ENCODE results near the gene INIP.
"Not testable (repeated sequence)": the region's sequence is repeated elsewhere in the genome, so short reads cannot be mapped to it uniquely, and the experiment has no call there.

INIP gene

DNA sequence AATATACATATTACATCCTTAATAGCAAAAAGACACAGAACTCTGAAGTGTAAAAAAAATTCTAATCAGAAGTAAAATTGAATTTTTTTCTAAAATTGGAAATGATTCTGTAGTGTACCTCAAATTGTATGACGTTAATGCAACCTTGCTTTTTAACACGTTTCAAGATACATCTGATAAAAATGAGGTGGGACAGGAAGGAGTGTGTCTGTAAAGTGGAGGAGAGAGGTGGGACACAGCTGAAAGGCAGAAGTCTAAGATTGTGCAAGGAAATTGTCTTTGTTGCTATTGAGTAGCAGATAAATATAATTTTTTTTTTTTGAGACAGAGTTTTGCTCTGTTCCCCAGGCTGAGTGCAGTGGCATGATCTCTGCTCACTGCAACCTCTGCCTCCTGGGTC lies 17.0 kb upstream of the INIP start:
- DNase-seq: no peak

DNA sequence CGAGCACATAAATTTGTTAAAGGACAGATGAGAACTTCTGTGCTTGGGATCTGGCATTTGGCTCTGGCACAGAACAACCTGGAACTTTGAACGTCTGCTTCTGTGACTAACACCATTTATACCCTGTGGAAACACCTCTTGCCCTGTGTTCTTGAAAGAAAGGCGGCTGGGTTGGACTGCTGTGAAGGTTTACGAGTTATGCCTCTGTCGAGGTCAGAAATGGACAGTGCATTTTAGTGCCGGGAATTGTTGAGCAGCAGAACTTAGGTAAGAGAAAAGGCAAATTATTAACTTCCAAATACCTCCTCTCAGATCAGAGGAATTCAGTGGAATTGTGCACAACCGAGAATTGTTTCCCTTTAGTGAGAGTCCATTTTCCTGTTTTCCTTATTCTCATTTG lies 14.1 kb upstream of the INIP start:
- no peak for DNase-seq

DNA sequence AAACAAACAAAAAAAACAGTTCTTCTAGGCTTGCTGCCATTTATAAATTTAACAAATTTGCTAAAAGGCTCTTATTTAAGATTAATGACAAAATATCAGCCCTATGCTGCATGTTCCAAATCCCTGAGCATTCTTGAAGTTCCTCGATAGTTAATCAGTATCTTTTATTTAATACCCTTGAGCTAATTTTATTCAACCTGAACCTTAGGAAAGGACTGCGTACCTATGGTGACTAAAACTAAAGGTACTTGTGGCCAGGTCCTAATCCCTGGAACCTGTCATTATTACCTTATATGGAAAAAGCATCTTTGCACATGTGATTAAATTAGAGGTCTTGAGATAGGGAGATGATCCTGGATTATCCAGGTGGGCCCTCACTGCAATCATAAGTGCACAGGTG lies 10.5 kb upstream of the INIP start:
- DNase-seq: no peak

- no peak for DNase-seq
Observed at GRCh38 chr9:112726428-112726827, 8.5 kb upstream of the INIP start.

- DNase-seq: no peak
Observed at GRCh38 chr9:112725961-112726360, 8.0 kb upstream of the INIP start.

GRCh38 chr9:112722749-112723148 lies 4.8 kb upstream of the INIP start:
- DNase-seq: not testable (repeated sequence)

DNA sequence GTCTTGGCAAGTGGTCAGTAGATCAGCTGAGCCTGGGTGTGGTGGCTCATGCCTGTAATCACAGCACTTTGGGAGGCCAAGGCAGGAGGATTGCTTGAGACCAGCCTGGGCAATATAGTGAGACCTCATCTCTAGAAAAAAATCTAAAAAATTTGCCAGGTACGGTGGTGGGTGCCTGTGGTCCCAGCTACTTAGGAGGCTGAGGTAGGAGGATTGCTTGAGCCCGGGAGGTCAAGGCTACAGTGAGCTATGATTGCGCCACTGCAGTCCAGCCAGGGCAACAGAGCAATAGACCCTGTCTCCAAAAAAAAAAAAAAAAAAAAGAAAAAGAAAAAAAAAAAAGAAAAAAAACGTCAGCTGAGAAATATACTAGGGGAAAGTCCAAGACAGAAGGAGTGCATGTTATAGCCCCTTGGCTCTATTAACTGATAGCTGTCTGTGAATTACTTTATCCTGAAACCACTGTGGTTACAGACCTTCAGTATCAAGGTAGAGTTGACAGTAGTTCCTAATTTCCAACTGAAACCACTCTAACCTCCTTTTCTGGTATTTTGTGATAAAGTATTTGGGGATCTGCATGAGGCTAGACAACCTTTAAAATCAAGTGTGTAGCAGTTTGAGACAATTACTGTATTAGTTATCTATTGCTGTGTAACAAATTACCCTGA lies 2.3 kb upstream of the INIP start:
- no peak for DNase-seq

DNA sequence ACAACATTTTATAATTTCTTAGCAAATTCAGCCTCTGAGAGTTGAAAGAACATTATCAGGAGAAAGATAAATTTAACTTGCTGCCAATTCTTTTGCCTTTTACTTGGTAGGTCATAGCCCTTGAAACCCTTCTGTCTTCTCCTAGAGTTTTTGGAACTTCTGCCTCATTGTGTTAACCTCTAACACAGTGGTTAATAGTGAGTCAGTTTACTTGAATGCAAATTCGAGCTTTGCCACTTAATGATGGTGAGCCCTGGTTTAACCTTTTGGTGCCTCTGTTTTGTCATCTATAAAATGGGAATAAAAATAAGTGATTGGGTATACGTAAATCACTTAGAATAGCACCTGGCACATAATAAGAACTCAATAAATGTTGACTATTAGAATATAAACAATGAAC lies 1.8 kb upstream of the INIP start:
- no peak for DNase-seq

- no peak for DNase-seq
Observed at GRCh38 chr9:112719241-112719691, 1.3 kb upstream of the INIP start.

GRCh38 chr9:112712678-112713077 lies 5.2 kb downstream of the INIP start:
- DNase-seq: no peak

GRCh38 chr9:112711050-112711689 lies 6.7 kb downstream of the INIP start:
- DNase-seq: no peak

DNA sequence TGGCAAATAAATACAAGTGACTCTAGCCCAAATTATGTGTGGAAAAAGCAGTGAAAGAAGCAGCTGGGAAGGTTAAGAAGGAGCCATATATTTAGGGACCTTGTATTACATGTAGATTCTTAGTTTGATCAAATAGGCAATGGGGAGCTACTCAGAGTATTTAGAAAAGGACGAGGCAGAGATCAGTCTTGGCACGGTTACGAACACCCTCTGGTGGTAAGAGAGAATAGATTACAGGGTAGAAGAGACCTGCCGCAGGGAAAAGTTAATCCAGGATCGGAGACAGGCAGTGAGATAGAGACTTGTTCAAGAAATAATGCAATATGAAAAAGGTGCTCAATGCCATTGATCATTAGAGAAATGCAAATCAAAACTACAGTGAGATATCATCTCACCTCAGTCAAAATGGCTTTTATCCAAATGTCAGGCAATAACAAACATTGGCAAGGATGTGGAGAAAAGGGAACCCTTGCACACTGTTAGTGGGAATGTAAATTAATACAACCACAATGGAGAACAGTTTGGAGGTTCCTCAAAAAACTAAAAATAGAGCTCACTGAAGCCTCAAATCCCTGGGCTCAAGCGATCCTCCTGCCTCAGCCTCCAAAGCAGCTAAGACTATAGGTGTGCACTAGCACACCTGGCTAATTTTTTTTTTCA lies 12.0 kb downstream of the INIP start:
- no peak for DNase-seq

GRCh38 chr9:112703304-112703703 lies 14.6 kb downstream of the INIP start:
- no peak for DNase-seq

GRCh38 chr9:112700085-112700484 lies 17.8 kb downstream of the INIP start:
- no peak for DNase-seq

- no peak for DNase-seq
Observed at GRCh38 chr9:112699230-112699629, 18.7 kb downstream of the INIP start.

GRCh38 chr9:112696461-112696860 lies 21.5 kb downstream of the INIP start:
- DNase-seq: no peak

- no peak for DNase-seq
Observed at GRCh38 chr9:112694706-112695555, 23.0 kb downstream of the INIP start.

- DNase-seq: no peak
Observed at GRCh38 chr9:112689161-112689740, 28.7 kb downstream of the INIP start.

GRCh38 chr9:112680731-112681402 lies 37.0 kb downstream of the INIP start:
- DNase-seq: no peak

- no peak for DNase-seq
Observed at GRCh38 chr9:112677040-112677439, 40.9 kb downstream of the INIP start.

- not testable (repeated sequence) for DNase-seq
Observed at GRCh38 chr9:112673221-112673620, 44.7 kb downstream of the INIP start.

DNA sequence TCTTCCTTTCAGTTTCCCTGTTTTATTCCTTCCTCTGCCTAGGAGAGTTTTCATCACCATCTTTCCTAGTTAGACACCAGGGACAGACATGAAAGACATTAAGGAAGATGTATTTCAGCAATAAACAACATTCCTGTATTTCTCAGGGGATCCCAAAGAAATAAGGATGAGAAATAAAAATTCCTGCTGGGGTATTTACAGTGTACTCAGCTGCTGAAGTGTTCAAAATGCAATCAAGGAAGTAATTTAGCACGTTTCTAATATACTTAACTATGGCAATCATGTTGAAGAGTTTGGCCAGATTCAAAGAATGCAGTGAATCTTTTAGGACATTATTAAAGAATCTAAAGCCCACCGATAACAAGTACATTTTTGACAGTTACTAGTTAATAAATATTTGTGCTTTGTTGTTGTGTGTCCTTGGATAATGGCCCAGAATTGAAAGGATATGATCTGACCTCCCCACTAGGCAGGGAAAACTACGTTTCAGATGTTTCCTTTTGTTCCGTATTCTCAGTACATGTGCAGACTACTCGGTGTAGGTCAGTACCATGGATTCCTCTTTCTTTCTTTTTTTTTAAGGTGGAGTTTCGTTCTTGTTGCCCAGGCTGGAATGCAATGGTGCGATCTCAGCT lies 46.8 kb downstream of the INIP start:
- DNase-seq: no peak
